ENCODE measurements around the gene POLR2H. TPM values are rescaled to one million over a fixed set of nuclear protein-coding genes. Genes with fewer than 3 reads are reported as not detected.

POLR2H gene
- total RNA-seq, 1 donor from 2014 or later = 49.8 TPM

GRCh38 chr3:184332370-184333090, 29.0 kb upstream of the POLR2H start:
- Mint-ChIP-seq H3K4me1 (ENCODE audit: low read depth) (peaks cover 61% of the 10 kb centered on the region), H3K9me3 (ENCODE audit: low read depth) (no peaks in the 10 kb centered on the region), H3K4me3 (ENCODE audit: unreplicated experiment) (no peak overlapping the region), H3K36me3 (ENCODE audit: low read depth) (peaks cover 54% of the 10 kb centered on the region), H3K27me3 (ENCODE audit: low read depth) (no peaks in the 10 kb centered on the region), H3K27ac (ENCODE audit: unreplicated experiment) (peak overlapping the region; percentile 97)
- no peak for DNase-seq (ENCODE audit: low spot score)
- no peak for TF ChIP-seq CTCF (IDR thresholded peaks at IDR 0.05)

DNA sequence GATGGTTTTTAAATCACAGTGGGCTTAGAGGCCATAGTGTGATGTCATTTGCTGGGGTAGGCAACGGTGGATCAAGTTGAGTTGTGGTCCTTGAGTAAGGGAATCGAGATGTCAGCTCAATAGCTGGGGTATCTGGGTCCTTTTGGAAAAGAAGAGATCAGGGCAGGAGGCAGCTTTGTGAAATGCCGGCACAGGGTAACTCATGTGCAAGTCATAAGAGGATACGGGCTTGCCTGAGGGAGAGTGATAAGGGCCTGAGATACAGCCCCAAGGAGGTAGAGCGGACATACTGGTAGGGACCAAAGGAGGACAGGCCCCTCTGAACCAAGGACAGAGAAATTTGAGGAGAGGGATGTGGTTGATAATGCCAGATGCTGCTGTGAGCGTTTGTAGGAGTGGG, 28.3 kb upstream of the POLR2H start:
- Mint-ChIP-seq H3K27ac (ENCODE audit: unreplicated experiment) (peak overlapping the region; percentile 97), H3K27me3 (ENCODE audit: low read depth) (no peaks in the 10 kb centered on the region), H3K4me1 (ENCODE audit: low read depth) (peaks cover 67% of the 10 kb centered on the region), H3K4me3 (ENCODE audit: unreplicated experiment) (no peak overlapping the region), H3K9me3 (ENCODE audit: low read depth) (no peaks in the 10 kb centered on the region), H3K36me3 (ENCODE audit: low read depth) (peaks cover 52% of the 10 kb centered on the region)
- no peak for TF ChIP-seq CTCF (IDR thresholded peaks at IDR 0.05)
- DNase-seq (ENCODE audit: low spot score) = no peak

- TF ChIP-seq CTCF (IDR thresholded peaks at IDR 0.05) = no peak
- DNase-seq (ENCODE audit: low spot score) = no peak
- Mint-ChIP-seq H3K36me3 (ENCODE audit: low read depth) (peaks cover 49% of the 10 kb centered on the region), H3K4me1 (ENCODE audit: low read depth) (peaks cover 69% of the 10 kb centered on the region), H3K9me3 (ENCODE audit: low read depth) (no peaks in the 10 kb centered on the region), H3K27me3 (ENCODE audit: low read depth) (no peaks in the 10 kb centered on the region), H3K27ac (ENCODE audit: unreplicated experiment) (peak overlapping the region; percentile 97), H3K4me3 (ENCODE audit: unreplicated experiment) (no peak overlapping the region)
Measured at GRCh38 chr3:184333700-184334099, 27.8 kb upstream of the POLR2H start.

DNA sequence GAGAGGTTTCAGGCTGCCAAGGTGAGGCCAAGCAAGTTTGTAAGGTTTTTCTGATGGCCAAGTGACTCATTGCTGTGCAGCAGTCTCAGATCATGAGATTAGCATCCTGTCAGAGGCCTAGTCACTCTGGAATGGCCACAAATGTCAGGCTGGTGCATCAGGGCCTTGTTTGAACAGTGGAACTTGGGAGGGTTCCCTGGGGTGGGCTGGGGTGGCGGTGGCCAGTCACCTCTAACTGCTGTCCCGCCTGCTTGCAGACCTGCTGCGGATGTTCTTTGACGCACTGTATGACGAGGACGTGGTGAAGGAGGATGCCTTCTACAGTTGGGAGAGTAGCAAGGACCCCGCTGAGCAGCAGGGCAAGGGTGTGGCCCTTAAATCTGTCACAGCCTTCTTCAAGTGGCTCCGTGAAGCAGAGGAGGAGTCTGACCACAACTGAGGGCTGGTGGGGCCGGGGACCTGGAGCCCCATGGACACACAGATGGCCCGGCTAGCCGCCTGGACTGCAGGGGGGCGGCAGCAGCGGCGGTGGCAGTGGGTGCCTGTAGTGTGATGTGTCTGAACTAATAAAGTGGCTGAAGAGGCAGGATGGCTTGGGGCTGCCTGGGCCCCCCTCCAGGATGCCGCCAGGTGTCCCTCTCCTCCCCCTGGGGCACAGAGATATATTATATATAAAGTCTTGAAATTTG, 26.9 kb upstream of the POLR2H start:
- no peaks in the 10 kb centered on the region for H3K27me3 Mint-ChIP-seq (ENCODE audit: low read depth)
- H3K4me3 Mint-ChIP-seq (ENCODE audit: unreplicated experiment) = no peak overlapping the region
- peak overlapping the region; percentile 97 for H3K27ac Mint-ChIP-seq (ENCODE audit: unreplicated experiment)
- H3K9me3 Mint-ChIP-seq (ENCODE audit: low read depth) = no peaks in the 10 kb centered on the region
- no peak for DNase-seq (ENCODE audit: low spot score)
- TF ChIP-seq CTCF (IDR thresholded peaks at IDR 0.05) = no peak
- H3K4me1 Mint-ChIP-seq (ENCODE audit: low read depth) = peaks cover 68% of the 10 kb centered on the region
- H3K36me3 Mint-ChIP-seq (ENCODE audit: low read depth) = peaks cover 42% of the 10 kb centered on the region

DNA sequence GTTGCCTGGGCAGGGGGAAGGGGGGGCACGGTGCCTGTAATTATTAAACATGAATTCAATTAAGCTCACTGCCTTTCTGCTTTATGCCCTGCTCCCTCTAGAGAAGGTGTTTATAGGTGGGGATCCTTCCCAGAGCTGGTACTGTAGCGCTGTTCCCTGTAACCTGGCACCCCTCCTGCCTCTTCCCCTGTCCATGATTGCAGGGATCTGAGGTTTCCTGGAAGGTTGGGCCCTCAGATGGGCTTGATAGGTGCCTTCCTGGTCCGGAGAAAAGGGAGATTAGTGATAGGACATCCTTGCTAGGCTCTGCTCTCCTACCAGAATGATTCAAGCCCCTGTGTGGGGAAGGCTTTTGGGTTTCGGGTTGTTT, 26.2 kb upstream of the POLR2H start:
- Mint-ChIP-seq H3K4me1 (ENCODE audit: low read depth) (peaks cover 65% of the 10 kb centered on the region), H3K36me3 (ENCODE audit: low read depth) (peaks cover 39% of the 10 kb centered on the region), H3K9me3 (ENCODE audit: low read depth) (no peaks in the 10 kb centered on the region)

More for the DNA sequence above, 26.2 kb upstream of the POLR2H start:
- Mint-ChIP-seq H3K27me3 (ENCODE audit: low read depth) (no peaks in the 10 kb centered on the region), H3K27ac (ENCODE audit: unreplicated experiment) (peak overlapping the region; percentile 96), H3K4me3 (ENCODE audit: unreplicated experiment) (peak overlapping the region; percentile 80)
- DNase-seq (ENCODE audit: low spot score) = no peak
- TF ChIP-seq CTCF (IDR thresholded peaks at IDR 0.05) = no peak

Measured in chondrocyte (in vitro differentiated cells).